Fibroblast of the aortic adventitia (primary cell): ENCODE results near the gene SLC6A11. TPM values are rescaled to one million over a fixed set of nuclear protein-coding genes. Genes with fewer than 3 reads are reported as not detected.

Experiments
- DNase-seq: peaks from one replicate; pipeline ENCODE4 v3.0.0-alpha.2; 2010; ENCODE audit warnings: low read depth
- H3K4me3 ChIP-seq: 2 replicates; pipeline ENCODE4 v1.5.1; 2011; ENCODE audit warnings: low read depth, mild to moderate bottlenecking, control low read depth, low read length, moderate library complexity
- total RNA-seq: library from RNA; depleted of rRNA; stranded (reverse); fragments of >200 nt; gene quantifications from 2 replicates; pipeline ENCODE4 v1.2.3, GENCODE V29; 2012; ENCODE audit warnings: low replicate concordance
- TF ChIP-seq, protein P1 (sequence below): IDR thresholded peaks from 2 replicates; pipeline ENCODE4 v1.5.1; 2011; ENCODE audit warnings: mild to moderate bottlenecking, low read length, control low read depth, inconsistent platforms; ENCODE audit not compliant: insufficient read depth

The SLC6A11 gene
- total RNA-seq, 1 donor = not detected

DNA sequence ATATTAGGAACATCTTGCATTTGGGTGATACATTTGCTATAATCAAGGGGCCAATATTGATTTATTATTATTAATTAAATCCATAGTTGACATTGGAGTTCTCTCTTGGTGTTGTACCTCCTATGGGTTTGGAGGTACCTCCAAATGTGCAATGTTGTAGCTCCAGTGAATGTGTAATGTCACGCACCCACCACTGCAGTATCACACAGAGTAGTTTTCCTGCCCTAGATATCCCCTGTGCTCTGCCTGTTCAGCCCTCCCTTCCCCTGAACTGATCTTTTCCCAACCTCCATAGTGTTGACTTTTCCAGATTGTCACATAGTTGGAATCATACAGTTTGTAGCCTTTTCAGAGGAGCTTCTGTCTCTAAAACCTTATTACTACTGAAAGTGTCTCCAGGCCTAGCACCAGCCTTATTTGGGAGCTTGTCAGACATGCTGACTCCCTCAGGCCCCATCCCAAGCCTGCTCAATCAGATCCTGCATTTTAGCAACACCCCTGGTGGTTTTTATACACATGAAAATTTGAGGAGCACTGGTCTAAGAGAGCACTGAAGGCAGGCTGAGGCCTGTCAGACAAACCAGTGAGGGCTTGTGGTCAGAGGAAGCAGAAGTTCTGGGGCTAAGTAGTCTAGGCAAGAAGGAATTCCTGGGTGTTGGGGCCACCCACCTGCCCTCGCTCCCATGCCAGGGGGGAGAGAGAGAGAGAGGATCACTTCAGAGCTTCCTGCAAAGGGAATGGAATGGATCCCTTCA lies 73.4 kb downstream of the SLC6A11 start:
- no peak overlapping the region for H3K4me3 ChIP-seq
- no peak for DNase-seq
- TF ChIP-seq, protein P1, sequence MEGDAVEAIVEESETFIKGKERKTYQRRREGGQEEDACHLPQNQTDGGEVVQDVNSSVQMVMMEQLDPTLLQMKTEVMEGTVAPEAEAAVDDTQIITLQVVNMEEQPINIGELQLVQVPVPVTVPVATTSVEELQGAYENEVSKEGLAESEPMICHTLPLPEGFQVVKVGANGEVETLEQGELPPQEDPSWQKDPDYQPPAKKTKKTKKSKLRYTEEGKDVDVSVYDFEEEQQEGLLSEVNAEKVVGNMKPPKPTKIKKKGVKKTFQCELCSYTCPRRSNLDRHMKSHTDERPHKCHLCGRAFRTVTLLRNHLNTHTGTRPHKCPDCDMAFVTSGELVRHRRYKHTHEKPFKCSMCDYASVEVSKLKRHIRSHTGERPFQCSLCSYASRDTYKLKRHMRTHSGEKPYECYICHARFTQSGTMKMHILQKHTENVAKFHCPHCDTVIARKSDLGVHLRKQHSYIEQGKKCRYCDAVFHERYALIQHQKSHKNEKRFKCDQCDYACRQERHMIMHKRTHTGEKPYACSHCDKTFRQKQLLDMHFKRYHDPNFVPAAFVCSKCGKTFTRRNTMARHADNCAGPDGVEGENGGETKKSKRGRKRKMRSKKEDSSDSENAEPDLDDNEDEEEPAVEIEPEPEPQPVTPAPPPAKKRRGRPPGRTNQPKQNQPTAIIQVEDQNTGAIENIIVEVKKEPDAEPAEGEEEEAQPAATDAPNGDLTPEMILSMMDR = no peak

DNA sequence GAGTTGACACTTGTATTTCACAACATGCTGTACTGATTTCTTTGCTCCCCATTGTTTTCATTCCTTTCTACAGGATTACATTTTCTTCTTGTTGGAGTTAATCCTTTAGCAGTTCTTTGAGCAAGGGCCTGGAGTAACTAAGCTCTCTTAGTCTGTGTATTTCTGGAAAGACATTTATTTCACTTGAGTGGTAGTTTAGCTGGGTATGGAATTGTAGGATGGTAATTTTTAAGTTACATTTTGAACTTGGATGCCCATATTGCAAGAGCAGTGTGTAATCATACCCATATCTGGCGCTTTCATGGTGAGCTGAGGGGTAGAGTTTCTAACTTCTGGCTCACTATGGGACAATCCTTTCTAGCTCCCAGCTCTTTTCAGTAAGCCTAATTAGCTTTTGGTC lies 74.6 kb downstream of the SLC6A11 start:
- DNase-seq = no peak
- TF ChIP-seq, protein P1 = no peak
- no peak overlapping the region for H3K4me3 ChIP-seq

DNA sequence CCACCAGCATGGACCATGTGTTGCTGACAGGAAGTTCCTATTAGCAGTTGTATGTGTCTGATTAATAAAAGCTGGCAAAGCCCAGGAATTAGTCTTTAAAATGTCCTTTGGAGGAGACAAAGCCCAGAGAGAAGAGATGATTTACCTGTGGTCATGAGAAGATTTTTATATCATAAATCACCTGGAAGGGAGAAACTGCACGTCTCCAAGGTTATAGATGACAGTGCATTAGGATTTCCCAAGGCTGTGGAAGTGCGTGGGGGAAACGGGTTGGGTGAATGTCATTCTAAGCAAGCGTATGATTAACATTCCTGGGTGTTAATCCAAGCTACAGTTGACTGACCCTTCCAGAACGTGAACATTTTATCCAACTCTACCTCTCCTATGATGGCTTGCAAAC lies 76.6 kb downstream of the SLC6A11 start:
- no peak overlapping the region for H3K4me3 ChIP-seq
- TF ChIP-seq, protein P1 = no peak
- no peak for DNase-seq

DNA sequence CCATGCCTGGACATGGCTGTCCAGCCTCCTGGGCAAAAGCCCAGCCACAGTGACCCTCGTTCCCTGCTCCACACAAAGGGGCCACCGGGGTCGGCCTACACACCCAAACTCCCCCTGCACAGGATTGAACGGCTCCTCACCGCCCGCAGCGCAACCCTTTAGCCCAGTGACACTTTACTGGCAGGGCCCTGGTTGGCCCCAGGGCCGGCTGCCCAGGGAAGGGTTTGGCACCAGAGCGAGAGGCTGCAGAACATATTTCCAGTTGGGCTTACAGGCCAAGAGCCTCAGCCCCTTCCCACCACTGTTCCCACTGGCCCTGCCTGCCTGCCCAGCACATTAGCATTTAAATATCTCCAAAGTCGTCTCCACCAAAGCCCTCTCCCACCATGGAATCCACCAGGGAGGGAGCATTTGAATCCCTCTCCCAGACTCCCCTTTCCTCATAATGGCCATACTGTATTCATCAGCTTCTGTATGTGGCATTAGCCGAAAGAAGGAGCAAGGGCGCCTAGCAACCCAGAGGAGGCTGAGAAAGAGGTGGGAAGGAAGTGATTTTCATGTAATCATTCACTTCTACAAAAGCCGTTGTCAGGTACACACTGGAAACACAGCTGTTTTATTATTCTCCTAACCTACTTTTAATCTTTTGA lies 85.4 kb downstream of the SLC6A11 start:
- TF ChIP-seq, protein P1 = no peak
- no peak for DNase-seq
- no peak overlapping the region for H3K4me3 ChIP-seq

DNA sequence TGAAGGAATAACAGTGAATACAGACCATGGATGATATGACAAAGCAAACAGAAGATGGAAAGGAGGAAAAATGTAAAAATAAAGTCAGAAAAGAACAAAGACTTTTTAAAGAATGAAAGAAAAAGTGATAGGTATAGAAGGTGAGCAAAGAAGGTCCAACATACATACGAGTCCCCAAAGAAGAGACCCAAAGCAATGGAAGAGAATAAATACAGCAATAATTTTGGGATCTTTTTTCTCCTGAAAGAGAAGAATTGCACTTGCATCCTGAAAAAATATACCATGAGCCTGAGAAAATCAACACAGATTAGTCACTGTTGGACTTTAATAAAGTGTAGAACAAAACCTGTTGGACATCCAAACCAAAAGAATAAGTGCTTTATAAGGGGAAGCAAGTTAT lies 91.2 kb downstream of the SLC6A11 start:
- no peak overlapping the region for H3K4me3 ChIP-seq
- DNase-seq = no peak
- TF ChIP-seq, protein P1 = no peak

DNA sequence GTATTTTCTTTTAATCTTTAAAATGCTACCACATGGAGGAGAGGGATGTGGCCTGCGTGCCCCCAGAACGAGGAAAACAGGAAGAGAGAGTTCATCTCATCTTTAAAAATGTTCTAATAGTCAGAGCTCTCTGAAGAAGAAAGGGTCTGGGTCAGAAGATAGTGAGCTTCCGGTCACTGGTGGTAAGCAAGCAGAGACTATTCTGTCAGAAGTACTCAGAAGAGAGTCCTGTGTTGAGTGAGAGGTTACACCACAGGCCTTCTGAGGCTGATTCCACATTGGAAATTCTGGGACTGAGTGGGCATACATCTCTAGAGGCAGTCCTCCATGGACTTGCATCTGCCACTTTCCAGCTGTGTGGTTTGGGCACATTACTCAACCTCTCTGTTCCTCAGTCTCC lies 94.3 kb downstream of the SLC6A11 start:
- TF ChIP-seq, protein P1 = no peak
- DNase-seq = no peak
- H3K4me3 ChIP-seq = no peak overlapping the region
